OCI-LY7 (cell line): ENCODE data around the gene FOXN3. TPM values are rescaled to one million over a fixed set of nuclear protein-coding genes. Genes with fewer than 3 reads are reported as not detected.

Source experiments
- BruUV-seq: library from RNA; stranded (reverse); fragments of 400-500 nt; replicated peaks from 2 replicates; lab custom pipeline; 2021; lab: Mats Ljungman, UMichigan
- CTCF ChIA-PET: fragments of 300-600 bp; sonication (Branson Sonifier 250); formaldehyde crosslinking; loops from one replicate; lab custom pipeline; 2022; ENCODE audit warnings: antibody characterized with exemption; ENCODE audit not compliant: unreplicated experiment; lab: Charles Lee
- POLR2A ChIA-PET: fragments of 300-600 bp; sonication (Branson Sonifier 250); formaldehyde crosslinking; loops from one replicate; lab custom pipeline; 2022; ENCODE audit warnings: antibody characterized with exemption; lab: Charles Lee
- DNase-seq: peaks from one replicate; pipeline ENCODE4 v3.0.0-alpha.2; 2015; ENCODE audit warnings: low spot score
- H2AFZ ChIP-seq: fragments of 200-600 bp; sonication (generic), shearing (Covaris generic); 2 replicates; pipeline ENCODE4 v1.6.1; 2014; ENCODE audit warnings: mild to moderate bottlenecking, antibody characterized with exemption, low read length, moderate library complexity
- H3K27ac ChIP-seq: fragments of 200-600 bp; sonication (generic); 2 replicates; pipeline ENCODE4 v1.5.1; 2014; ENCODE audit warnings: mixed run types, low read depth, mild to moderate bottlenecking, moderate library complexity, low read length, inconsistent platforms; ENCODE audit not compliant: poor library complexity, severe bottlenecking
- H3K36me3 ChIP-seq: fragments of 200-600 bp; sonication (generic); 2 replicates; pipeline ENCODE4 v1.6.1; 2014; ENCODE audit warnings: mild to moderate bottlenecking, antibody characterized with exemption, low read length, moderate library complexity, mixed read lengths; ENCODE audit not compliant: insufficient read depth
- H3K4me1 ChIP-seq: fragments of 200-600 bp; sonication (generic); 2 replicates; pipeline ENCODE4 v1.5.1; 2014; ENCODE audit warnings: mild to moderate bottlenecking, low read length; ENCODE audit not compliant: insufficient read depth, poor library complexity, severe bottlenecking
- H3K4me2 ChIP-seq: fragments of 200-600 bp; sonication (generic); 2 replicates; pipeline ENCODE4 v1.6.1; 2014; ENCODE audit warnings: mild to moderate bottlenecking, low read length
- H3K4me3 ChIP-seq: fragments of 200-600 bp; sonication (generic); 2 replicates; pipeline ENCODE4 v1.5.1; 2014; ENCODE audit warnings: mild to moderate bottlenecking, low read depth, low read length; ENCODE audit not compliant: poor library complexity, severe bottlenecking
- H3K79me2 ChIP-seq: fragments of 200-600 bp; sonication (generic); 2 replicates; pipeline ENCODE4 v1.6.1; 2016; ENCODE audit warnings: low read depth, mild to moderate bottlenecking, low read length, moderate library complexity, mixed read lengths; ENCODE audit not compliant: insufficient read depth
- H3K9me2 ChIP-seq: fragments of 200-600 bp; sonication (generic); 2 replicates; pipeline ENCODE4 v1.6.1; 2016; ENCODE audit warnings: mild to moderate bottlenecking, low read length, mixed read lengths; ENCODE audit not compliant: insufficient read depth
- H3K9me3 ChIP-seq: fragments of 200-600 bp; sonication (generic); 2 replicates; pipeline ENCODE4 v1.6.1; 2014; ENCODE audit warnings: mild to moderate bottlenecking, mixed run types, low read length, mixed read lengths
- H4K20me1 ChIP-seq: fragments of 200-600 bp; sonication (generic); 2 replicates; pipeline ENCODE4 v1.6.1; 2014; ENCODE audit warnings: mild to moderate bottlenecking, antibody characterized with exemption, low read length, moderate library complexity, mixed read lengths; ENCODE audit not compliant: insufficient read depth
- CTCF ChIP-seq: fragments of 200-600 bp; sonication (generic); conservative IDR thresholded peaks from 2 replicates; pipeline ENCODE4 v1.5.1; 2014; ENCODE audit warnings: mild to moderate bottlenecking, antibody characterized with exemption, low read length, moderate library complexity, mixed read lengths
- EZH2phosphoT487 ChIP-seq: fragments of 200-600 bp; sonication (generic); IDR thresholded peaks from 2 replicates; pipeline ENCODE4 v1.6.1; 2018; ENCODE audit warnings: low read depth, borderline replicate concordance, mild to moderate bottlenecking, mixed run types, antibody characterized with exemption, low read length, moderate library complexity, mixed read lengths
- intact Hi-C: fragments of 100-400 bp; cut with micrococcal nuclease; formaldehyde crosslinking; loops from one replicate; pipeline ENCODE4 v1.10.0; 2022; ENCODE audit not compliant: unreplicated experiment
- total RNA-seq, 2 experiments: library from RNA; depleted of rRNA in 1 of 2; stranded (reverse); fragments of >200 nt in 1 of 2; shearing (Covaris generic) in 1 of 2; gene quantifications; 2 replicates each; pipeline ENCODE4 v1.2.3, GENCODE V29; 2014 to 2022

Gene FOXN3
- total RNA-seq, 2 experiments from 2014 or later = 77.7 to 102 TPM

- Histone ChIP-seq H3K27ac (no peak overlapping the region), H2AFZ (no peak overlapping the region), H3K4me2 (no peak overlapping the region), H3K4me1 (peaks cover 55% of the 10 kb centered on the region), H4K20me1 (no peaks in the 10 kb centered on the region), H3K9me3 (no peaks in the 10 kb centered on the region), H3K79me2 (peaks cover 77% of the 10 kb centered on the region), H3K36me3 (peaks cover 64% of the 10 kb centered on the region), H3K9me2 (no peaks in the 10 kb centered on the region), H3K4me3 (no peak overlapping the region)
- ChIA-PET CTCF (no interaction called here), POLR2A (no interaction called here)
- intact Hi-C loops = no loop called here
- TF ChIP-seq CTCF (no peak), EZH2phosphoT487 (no peak)
- DNase-seq = no peak
- no TSS peak for BruUV-seq
These were observed 5.1 kb downstream of the FOXN3 start for GRCh38 chr14:89411976-89412375.

- Histone ChIP-seq H3K4me2 (peak overlapping the region; percentile 71), H4K20me1 (no peaks in the 10 kb centered on the region), H3K79me2 (peaks cover 80% of the 10 kb centered on the region), H3K4me1 (peaks cover 63% of the 10 kb centered on the region), H3K36me3 (peaks cover 83% of the 10 kb centered on the region), H3K9me2 (no peaks in the 10 kb centered on the region), H3K27ac (peak overlapping the region; percentile 31), H2AFZ (no peak overlapping the region), H3K4me3 (peak overlapping the region; percentile 55), H3K9me3 (no peaks in the 10 kb centered on the region)
- ChIA-PET CTCF (no interaction called here), POLR2A (interaction anchor here (0.8 to 2.0 kb wide), 5 partner anchors 11 to 96 kb away, joined by 3 to 6 read pairs (median 5); no protein-coding TSS in a partner anchor)
- TF ChIP-seq EZH2phosphoT487 (no peak), CTCF (no peak)
- intact Hi-C loops = no loop called here
- BruUV-seq = no TSS peak
- no peak for DNase-seq
These were observed 7.1 kb downstream of the FOXN3 start for GRCh38 chr14:89409961-89410360.

- peaks cover 77% of the 10 kb centered on the region for H3K36me3 ChIP-seq
- POLR2A ChIA-PET = interaction anchor here (0.7 to 2.0 kb wide), 6 partner anchors 11 to 95 kb away, joined by 3 to 6 read pairs (median 4); no protein-coding TSS in a partner anchor
- peaks cover 77% of the 10 kb centered on the region for H3K79me2 ChIP-seq
- H3K9me3 ChIP-seq = no peaks in the 10 kb centered on the region
- H3K9me2 ChIP-seq = no peaks in the 10 kb centered on the region
- BruUV-seq = no TSS peak
- H4K20me1 ChIP-seq = no peaks in the 10 kb centered on the region
- intact Hi-C loops = no loop called here
- peak overlapping the region; percentile 31 for H3K27ac ChIP-seq
- TF ChIP-seq EZH2phosphoT487 (no peak), CTCF (no peak)
- H3K4me2 ChIP-seq = peak overlapping the region; percentile 71
- H3K4me3 ChIP-seq = peak overlapping the region; percentile 55
- CTCF ChIA-PET = no interaction called here
- no peak overlapping the region for H2AFZ ChIP-seq
- DNase-seq = no peak
- peaks cover 59% of the 10 kb centered on the region for H3K4me1 ChIP-seq
These were observed 7.9 kb downstream of the FOXN3 start for GRCh38 chr14:89408907-89409700.
